Measurements from ENCODE around the gene AIM2.

DNA sequence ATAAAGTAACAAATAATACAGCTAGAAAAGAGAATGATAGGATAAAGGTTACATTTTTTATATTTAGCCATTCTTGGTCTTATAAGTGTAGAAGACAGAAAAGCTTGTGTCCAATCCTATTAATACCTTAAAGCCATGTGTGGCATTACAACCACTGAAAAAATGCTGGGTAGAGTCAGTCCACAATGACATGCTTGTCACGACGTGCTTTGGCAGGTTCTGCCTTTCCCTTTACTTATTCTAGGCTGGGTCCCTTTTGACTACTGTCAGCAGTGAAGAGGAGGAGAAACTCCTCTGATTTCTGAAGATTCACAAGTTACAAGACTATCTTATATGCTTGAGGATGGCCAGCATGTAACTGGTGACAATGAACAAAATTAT lies 14.6 kb upstream of the AIM2 start:
- no peak for TF ChIP-seq EZH2 (IDR thresholded peaks at IDR 0.05; ENCODE audit: low read depth)
- TF ChIP-seq, protein P1, sequence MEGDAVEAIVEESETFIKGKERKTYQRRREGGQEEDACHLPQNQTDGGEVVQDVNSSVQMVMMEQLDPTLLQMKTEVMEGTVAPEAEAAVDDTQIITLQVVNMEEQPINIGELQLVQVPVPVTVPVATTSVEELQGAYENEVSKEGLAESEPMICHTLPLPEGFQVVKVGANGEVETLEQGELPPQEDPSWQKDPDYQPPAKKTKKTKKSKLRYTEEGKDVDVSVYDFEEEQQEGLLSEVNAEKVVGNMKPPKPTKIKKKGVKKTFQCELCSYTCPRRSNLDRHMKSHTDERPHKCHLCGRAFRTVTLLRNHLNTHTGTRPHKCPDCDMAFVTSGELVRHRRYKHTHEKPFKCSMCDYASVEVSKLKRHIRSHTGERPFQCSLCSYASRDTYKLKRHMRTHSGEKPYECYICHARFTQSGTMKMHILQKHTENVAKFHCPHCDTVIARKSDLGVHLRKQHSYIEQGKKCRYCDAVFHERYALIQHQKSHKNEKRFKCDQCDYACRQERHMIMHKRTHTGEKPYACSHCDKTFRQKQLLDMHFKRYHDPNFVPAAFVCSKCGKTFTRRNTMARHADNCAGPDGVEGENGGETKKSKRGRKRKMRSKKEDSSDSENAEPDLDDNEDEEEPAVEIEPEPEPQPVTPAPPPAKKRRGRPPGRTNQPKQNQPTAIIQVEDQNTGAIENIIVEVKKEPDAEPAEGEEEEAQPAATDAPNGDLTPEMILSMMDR (conservative IDR thresholded peaks at IDR 0.05) = no peak

All from PC-9 (cell line).